Activated CD4-positive, alpha-beta T cell treated with anti-CD3 and anti-CD28 coated beads, Interleukin-2, amount 50 U/mL, for 24 hours (primary cell): ENCODE data around the gene KRT25.

ENCODE experiments used
- DNase-seq, 2 donors: peaks; one replicate each; pipeline ENCODE4 v3.0.0-alpha.2; 2020; ENCODE audit warnings: low read depth in 1 of 2, low spot score in 1 of 2

The KRT25 gene

DNA sequence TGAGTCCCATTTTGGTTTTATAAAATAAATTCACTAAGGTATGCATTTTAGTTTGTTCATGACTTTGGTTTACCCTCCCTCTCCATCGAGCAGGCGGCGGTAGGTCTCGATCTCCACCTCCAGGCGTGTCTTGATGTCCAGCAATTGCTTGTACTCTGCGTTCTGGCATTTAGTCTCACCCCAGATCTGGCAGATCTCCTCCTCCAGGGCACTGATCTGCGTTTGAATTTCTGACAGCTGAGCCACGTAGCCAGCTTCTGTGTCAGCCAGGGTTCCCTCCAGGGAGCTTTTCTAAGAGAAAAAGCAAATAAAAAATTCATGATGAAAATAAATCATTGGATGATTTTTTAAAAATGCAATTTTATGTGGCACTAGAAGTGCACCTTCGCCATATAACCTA, 55.8 kb downstream of the KRT25 start:
- no peak for DNase-seq
